ENCODE measurements around the gene ARHGAP20. TPM values are rescaled to one million over a fixed set of nuclear protein-coding genes. Genes with fewer than 3 reads are reported as not detected.

ARHGAP20 gene
- total RNA-seq, 2 experiments from 2014 or later = not detected

DNA sequence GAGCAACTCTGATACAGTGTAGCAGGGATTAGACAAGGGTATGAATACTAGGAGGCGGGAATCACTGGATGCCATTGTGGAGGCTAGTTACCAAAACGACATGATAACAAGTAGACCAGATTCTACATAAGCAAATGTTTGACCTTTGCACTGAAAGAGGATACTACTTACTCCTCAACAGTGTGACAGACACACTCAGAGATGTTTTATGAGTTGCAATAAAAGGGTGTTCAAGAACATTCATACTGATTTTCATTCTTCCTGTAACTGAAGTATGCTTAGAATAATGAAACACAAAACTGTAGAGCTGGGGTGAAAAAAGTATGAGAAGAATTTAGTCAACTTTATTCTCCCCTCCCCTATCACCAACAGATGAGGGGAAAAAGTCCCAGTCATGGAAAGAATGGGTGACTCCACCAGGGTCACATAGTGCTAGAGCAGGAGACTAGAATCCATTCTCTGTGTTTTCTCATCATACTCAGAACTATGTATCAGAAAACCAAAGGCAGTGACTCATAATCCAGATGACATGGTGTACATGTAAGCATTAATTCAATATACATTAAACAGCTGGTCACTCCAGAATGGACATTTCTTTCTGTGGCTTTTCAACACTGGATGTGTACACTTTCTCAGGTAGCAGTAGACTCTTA, 32.8 kb downstream of the ARHGAP20 start:
- Mint-ChIP-seq H3K27ac (no peak overlapping the region), H3K9me3 (no peaks in the 10 kb centered on the region), H3K27me3 (peaks cover 19% of the 10 kb centered on the region), H3K4me1 (ENCODE audit: low read depth) (no peaks in the 10 kb centered on the region), H3K4me3 (no peak overlapping the region), H3K36me3 (ENCODE audit: low read depth) (no peaks in the 10 kb centered on the region)
- ATAC-seq (ENCODE audit: poor library complexity) (no peak), DNase-seq (no peak)
- POLR2A ChIA-PET = no interaction called here
- intact Hi-C loops (cut with DNase I, micrococcal nuclease) = no loop called here
- Histone ChIP-seq H3K27me3 (ENCODE audit: control insufficient read depth in 1 of 2, insufficient read depth in 2 of 2, low read length in 2 of 2) (no peaks in the 10 kb centered on the region), H3K9me3 (ENCODE audit: control insufficient read depth in 1 of 2, insufficient read depth in 1 of 2, low read length in 2 of 2) (peaks cover 0 to 3% of the 10 kb centered on the region in 2 experiments), H3K27ac (ENCODE audit: low read depth in 1 of 2, low read length in 2 of 2) (no peak overlapping the region), H3K36me3 (ENCODE audit: insufficient read depth, low read length) (no peaks in the 10 kb centered on the region), H3K4me3 (ENCODE audit: low read length) (no peak overlapping the region), H3K4me1 (ENCODE audit: insufficient read depth, low read length) (no peaks in the 10 kb centered on the region)
- CTCF ChIA-PET = no interaction called here
- TF ChIP-seq, protein P1, sequence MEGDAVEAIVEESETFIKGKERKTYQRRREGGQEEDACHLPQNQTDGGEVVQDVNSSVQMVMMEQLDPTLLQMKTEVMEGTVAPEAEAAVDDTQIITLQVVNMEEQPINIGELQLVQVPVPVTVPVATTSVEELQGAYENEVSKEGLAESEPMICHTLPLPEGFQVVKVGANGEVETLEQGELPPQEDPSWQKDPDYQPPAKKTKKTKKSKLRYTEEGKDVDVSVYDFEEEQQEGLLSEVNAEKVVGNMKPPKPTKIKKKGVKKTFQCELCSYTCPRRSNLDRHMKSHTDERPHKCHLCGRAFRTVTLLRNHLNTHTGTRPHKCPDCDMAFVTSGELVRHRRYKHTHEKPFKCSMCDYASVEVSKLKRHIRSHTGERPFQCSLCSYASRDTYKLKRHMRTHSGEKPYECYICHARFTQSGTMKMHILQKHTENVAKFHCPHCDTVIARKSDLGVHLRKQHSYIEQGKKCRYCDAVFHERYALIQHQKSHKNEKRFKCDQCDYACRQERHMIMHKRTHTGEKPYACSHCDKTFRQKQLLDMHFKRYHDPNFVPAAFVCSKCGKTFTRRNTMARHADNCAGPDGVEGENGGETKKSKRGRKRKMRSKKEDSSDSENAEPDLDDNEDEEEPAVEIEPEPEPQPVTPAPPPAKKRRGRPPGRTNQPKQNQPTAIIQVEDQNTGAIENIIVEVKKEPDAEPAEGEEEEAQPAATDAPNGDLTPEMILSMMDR (IDR thresholded peaks at IDR 0.05) = no peak

DNA sequence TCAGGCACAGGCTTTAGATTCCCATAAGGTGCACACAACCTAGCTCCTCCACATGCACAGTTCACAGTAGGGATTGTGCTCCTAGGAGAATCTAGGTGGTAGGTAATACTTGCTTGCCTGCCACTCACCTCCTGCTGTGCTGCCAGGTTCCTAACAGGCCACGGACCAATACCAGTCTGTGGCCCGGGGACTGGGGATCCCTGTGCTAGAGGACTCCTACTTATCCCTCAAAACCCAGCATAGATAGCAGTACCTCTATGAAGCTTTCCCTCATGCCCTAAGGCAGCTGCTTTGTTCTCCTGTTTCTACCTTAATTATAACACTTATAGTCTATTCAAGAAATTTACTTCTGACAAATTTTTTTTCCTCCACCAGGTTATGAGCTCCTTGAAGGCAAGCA, 36.7 kb downstream of the ARHGAP20 start:
- ATAC-seq (ENCODE audit: poor library complexity) (no peak), DNase-seq (no peak)
- H3K4me1 Mint-ChIP-seq (ENCODE audit: low read depth) = no peaks in the 10 kb centered on the region
- H3K4me3 ChIP-seq (ENCODE audit: low read length) = no peak overlapping the region
- TF ChIP-seq, protein P1 (IDR thresholded peaks at IDR 0.05) = no peak
- H3K4me3 Mint-ChIP-seq = no peak overlapping the region
- peaks cover 13% of the 10 kb centered on the region for H3K27me3 Mint-ChIP-seq
- ChIA-PET CTCF (no interaction called here), POLR2A (no interaction called here)
- no peak overlapping the region for H3K27ac Mint-ChIP-seq
- H3K9me3 ChIP-seq (ENCODE audit: control insufficient read depth in 1 of 2, insufficient read depth in 1 of 2, low read length in 2 of 2) = peaks cover 0 to 3% of the 10 kb centered on the region in 2 experiments
- H3K9me3 Mint-ChIP-seq = peaks cover 3% of the 10 kb centered on the region
- no peaks in the 10 kb centered on the region for H3K36me3 ChIP-seq (ENCODE audit: insufficient read depth, low read length)
- intact Hi-C loops (cut with DNase I, micrococcal nuclease) = no loop called here
- no peak overlapping the region for H3K27ac ChIP-seq (ENCODE audit: low read depth in 1 of 2, low read length in 2 of 2)
- H3K27me3 ChIP-seq (ENCODE audit: control insufficient read depth in 1 of 2, insufficient read depth in 2 of 2, low read length in 2 of 2) = no peaks in the 10 kb centered on the region
- H3K4me1 ChIP-seq (ENCODE audit: insufficient read depth, low read length) = no peaks in the 10 kb centered on the region
- no peaks in the 10 kb centered on the region for H3K36me3 Mint-ChIP-seq (ENCODE audit: low read depth)

DNA sequence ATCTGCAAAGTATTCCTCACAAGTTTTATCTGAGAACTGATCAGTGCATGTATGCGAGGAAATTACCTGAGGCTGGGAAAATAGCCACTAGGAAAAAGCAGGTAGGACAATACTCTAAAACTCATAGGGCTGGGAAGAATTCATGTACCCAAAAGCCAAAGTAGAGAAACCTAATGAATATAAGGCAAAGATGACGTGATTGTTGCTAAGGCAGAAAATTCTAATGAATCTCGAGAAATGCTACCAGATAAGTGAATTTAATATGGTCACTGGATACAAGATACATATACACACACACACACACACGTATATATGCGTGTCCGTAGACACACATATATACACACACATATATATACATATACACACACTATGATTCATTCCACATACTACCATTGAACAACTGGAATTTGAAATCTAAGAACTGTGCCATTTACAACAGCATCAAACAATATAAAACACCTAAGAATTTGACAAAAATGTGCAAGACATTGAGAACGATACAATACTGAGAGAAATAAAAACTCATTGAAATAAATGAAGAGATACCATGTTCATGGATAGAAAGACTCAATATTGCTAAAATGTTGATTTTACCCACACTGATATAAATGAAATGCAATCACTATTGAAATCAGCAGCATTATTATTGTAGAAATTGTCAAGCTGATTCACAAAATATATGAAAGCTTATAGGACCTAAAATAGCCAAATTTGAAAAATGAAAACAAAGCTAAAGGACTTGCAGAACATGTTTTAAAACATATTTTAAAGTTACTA, 46.4 kb downstream of the ARHGAP20 start:
- Mint-ChIP-seq H3K4me1 (ENCODE audit: low read depth) (no peaks in the 10 kb centered on the region), H3K9me3 (no peaks in the 10 kb centered on the region), H3K4me3 (no peak overlapping the region), H3K27ac (no peak overlapping the region), H3K36me3 (ENCODE audit: low read depth) (no peaks in the 10 kb centered on the region), H3K27me3 (peaks cover 5% of the 10 kb centered on the region)
- no peaks in the 10 kb centered on the region for H3K4me1 ChIP-seq (ENCODE audit: insufficient read depth, low read length)
- TF ChIP-seq, protein P1 (IDR thresholded peaks at IDR 0.05) = no peak
- no peaks in the 10 kb centered on the region for H3K27me3 ChIP-seq (ENCODE audit: control insufficient read depth in 1 of 2, insufficient read depth in 2 of 2, low read length in 2 of 2)
- no peak overlapping the region for H3K27ac ChIP-seq (ENCODE audit: low read depth in 1 of 2, low read length in 2 of 2)
- ATAC-seq (ENCODE audit: poor library complexity) (no peak), DNase-seq (no peak)
- ChIA-PET CTCF (no interaction called here), POLR2A (no interaction called here)
- H3K36me3 ChIP-seq (ENCODE audit: insufficient read depth, low read length) = no peaks in the 10 kb centered on the region
- no peaks in the 10 kb centered on the region for H3K9me3 ChIP-seq (ENCODE audit: control insufficient read depth in 1 of 2, insufficient read depth in 1 of 2, low read length in 2 of 2)
- no peak overlapping the region for H3K4me3 ChIP-seq (ENCODE audit: low read length)
- intact Hi-C loops (cut with DNase I, micrococcal nuclease) = no loop called here

Measured in CD4-positive, alpha-beta T cell (primary cell).